ENCODE results near the gene HNRNPC. TPM values are rescaled to one million over a fixed set of nuclear protein-coding genes. Genes with fewer than 3 reads are reported as not detected.

HNRNPC gene
- total RNA-seq, 4 donors from 2014 or later, result 298 to 466 (median 406) TPM

DNA sequence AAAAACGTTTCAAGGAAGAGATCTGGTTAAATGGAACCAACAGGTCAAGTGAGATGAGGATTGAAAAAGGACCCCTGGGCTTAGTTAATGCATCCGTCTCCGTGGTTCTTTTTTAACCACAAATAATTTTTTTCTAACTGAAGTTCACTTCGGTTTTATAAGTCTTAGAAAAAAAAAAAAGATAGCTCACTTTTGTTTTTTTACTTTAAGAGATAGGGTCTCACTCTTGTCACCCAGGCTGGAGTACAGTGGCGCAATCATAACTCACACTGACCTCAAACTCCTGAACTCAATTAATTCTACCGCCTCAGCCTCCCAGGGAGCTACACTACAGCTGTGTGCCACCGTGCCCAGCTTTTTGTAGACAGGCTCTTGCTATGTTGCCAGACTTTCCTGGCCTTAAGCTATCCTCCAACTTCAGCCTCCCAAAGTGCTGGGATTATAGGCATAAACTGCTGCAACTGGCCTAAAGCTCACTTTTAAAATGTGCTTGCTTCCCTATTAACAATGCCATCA is 11.8 kb downstream of the HNRNPC start:
- TF ChIP-seq, protein P1, sequence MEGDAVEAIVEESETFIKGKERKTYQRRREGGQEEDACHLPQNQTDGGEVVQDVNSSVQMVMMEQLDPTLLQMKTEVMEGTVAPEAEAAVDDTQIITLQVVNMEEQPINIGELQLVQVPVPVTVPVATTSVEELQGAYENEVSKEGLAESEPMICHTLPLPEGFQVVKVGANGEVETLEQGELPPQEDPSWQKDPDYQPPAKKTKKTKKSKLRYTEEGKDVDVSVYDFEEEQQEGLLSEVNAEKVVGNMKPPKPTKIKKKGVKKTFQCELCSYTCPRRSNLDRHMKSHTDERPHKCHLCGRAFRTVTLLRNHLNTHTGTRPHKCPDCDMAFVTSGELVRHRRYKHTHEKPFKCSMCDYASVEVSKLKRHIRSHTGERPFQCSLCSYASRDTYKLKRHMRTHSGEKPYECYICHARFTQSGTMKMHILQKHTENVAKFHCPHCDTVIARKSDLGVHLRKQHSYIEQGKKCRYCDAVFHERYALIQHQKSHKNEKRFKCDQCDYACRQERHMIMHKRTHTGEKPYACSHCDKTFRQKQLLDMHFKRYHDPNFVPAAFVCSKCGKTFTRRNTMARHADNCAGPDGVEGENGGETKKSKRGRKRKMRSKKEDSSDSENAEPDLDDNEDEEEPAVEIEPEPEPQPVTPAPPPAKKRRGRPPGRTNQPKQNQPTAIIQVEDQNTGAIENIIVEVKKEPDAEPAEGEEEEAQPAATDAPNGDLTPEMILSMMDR (IDR thresholded peaks at IDR 0.05; ENCODE audit: low read depth), result no peak

DNA sequence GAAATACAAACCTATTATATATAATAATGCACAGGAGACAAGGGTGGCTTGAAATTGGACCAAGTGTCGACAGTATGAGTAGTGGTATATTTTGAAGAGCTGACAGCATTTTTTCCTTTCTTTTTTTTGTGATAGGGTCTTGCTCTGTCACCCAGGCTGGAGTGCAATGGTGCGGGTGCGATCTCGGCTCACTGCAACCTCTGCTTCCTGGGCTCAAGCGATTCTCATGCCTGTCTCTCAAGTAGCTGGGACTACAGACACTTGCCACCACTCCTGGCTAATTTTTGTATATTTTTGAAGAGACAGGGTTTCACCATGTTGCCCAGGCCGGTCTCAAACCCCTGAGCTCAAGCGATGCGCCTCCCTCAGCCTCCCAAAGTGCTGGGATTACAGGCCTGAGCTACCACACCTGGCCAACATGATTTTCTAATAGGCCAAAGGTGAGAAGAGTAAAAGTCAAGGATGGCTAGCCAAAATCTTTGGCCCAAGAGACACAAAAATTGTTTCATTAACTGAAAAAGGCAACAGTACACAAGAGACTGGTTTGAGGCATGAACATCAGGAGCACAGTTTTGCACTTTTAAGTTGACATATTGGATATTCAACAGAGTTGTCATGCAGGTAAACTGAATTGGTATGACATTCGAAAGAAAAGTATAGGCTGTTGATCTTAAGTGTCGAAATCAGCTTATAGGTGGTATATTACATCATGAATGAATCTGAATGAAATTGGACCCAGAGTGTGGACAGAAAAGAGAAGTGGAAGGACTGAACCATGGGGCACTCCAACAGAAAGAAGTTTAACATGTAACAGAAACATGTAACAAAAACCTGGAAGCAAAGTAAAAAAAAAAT is 12.5 kb downstream of the HNRNPC start:
- TF ChIP-seq, protein P1 (IDR thresholded peaks at IDR 0.05; ENCODE audit: low read depth), result no peak

DNA sequence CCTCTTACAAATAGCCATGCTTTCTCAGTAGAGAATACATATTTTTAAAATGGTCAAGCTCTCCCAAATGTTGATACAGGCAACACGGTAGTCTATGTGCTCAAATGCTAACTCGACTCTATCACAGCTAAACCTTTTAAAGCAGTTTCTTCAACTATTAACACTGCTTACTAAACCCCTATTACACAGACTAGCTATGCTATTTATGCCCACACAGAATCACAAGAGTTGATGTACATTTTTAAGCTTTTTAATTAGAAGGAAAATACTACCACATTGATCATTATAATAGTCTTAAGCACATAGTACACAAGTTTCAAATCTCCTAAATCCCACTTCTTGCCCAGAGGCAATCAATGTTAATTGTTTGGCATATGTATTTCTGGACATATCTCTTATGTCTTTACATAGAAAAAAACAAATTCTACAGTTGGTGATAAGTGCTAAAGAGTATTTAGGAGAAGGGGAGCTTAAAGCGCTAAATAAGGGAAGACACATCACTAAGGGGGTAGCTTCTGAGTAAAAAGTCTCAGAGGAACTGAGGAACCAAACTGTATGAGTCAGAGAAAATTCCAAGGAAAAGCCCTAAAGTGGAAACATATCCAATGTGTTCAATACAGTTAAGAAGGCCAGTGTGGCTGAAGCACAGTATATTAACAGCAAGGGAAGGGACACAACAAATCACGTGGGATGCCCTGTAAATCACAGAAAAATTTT is 13.7 kb downstream of the HNRNPC start:
- TF ChIP-seq, protein P1 (IDR thresholded peaks at IDR 0.05; ENCODE audit: low read depth), result no peak

DNA sequence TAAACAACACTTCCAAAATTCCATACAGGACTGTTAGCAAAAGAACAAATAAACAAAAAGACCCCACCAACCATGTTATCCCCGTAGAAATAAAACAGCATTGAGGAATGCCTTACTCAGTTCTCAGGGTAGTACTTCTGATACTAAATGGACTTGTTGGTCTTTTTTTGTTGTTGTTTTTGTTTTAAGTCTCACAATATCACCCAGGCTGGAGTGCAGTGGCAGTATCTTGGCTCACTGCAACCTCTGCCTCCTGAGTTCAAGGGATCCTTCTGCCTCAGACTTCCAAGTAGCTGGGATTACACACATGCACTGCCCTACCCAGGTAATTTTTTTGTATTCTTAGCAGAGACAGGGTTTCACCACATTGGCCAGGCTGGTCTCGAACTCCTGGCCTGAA is 17.1 kb downstream of the HNRNPC start:
- TF ChIP-seq, protein P1 (IDR thresholded peaks at IDR 0.05; ENCODE audit: low read depth), result no peak

DNA sequence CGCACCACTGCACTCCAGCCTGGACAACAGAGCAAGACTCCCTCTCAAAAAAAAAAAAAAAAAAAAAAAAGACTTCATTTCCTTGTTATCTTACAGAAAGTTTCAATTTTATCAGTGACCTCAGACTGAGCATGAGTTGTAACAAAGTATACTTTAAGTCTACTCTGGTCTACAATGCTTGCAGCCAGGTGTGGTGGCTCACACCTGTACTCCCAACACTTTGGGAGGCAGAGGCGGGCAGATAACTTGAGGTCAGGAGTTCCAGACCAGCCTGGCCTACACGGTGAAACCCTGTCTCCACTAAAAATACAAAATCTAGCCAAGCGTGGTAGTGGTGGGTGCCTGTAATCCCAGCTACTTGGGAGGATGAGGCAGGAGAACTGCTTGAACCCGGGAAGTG is 18.0 kb downstream of the HNRNPC start:
- TF ChIP-seq, protein P1 (IDR thresholded peaks at IDR 0.05; ENCODE audit: low read depth), result no peak

- TF ChIP-seq, protein P1 (IDR thresholded peaks at IDR 0.05; ENCODE audit: low read depth), result no peak
Measured at GRCh38 chr14:21248739-21249411, 20.4 kb downstream of the HNRNPC start.

Data from subcutaneous adipose tissue (tissue), 4 donors.